HUES64 (cell line): Measurements from ENCODE around the gene SAGE1.
"Not testable (repeated sequence)": the region's sequence is repeated elsewhere in the genome, so short reads cannot be mapped to it uniquely, and the experiment has no call there.

Experiments
- H3K27ac ChIP-seq: 2 replicates; pipeline ENCODE4 v1.7.0; 2013; ENCODE audit warnings: low read depth, low read length, inconsistent platforms
- H3K27me3 ChIP-seq: 2 replicates; pipeline ENCODE4 v1.6.1; 2013; ENCODE audit warnings: mild to moderate bottlenecking, low read length; ENCODE audit not compliant: insufficient read depth
- H3K36me3 ChIP-seq: 2 replicates; pipeline ENCODE4 v1.6.1; 2013; ENCODE audit warnings: mild to moderate bottlenecking, low read length; ENCODE audit not compliant: insufficient read depth
- H3K4me1 ChIP-seq: 2 replicates; pipeline ENCODE4 v1.6.1; 2013; ENCODE audit warnings: mild to moderate bottlenecking, low read length, moderate library complexity; ENCODE audit not compliant: insufficient read depth
- H3K4me3 ChIP-seq: 2 replicates; pipeline ENCODE4 v1.5.1; 2013; ENCODE audit warnings: mild to moderate bottlenecking, low read length, moderate library complexity
- H3K9ac ChIP-seq: 2 replicates; pipeline ENCODE4 v1.6.1; 2013; ENCODE audit warnings: mild to moderate bottlenecking, low read depth, low read length
- H3K9me3 ChIP-seq: 2 replicates; pipeline ENCODE4 v1.6.1; 2013; ENCODE audit warnings: low read depth, low read length; ENCODE audit not compliant: insufficient read depth
- WGBS: fragments of 150-250, 120-280 bp; methylation state at CpG from one replicate; pipeline ENCODE4 v1.1.7; 2013; ENCODE audit warnings: missing lambda C conversion rate; 5-methylcytosine and 5-hydroxymethylcytosine counted together

The SAGE1 gene

GRCh38 chrX:135920516-135920915 is 27.0 kb downstream of the SAGE1 start:
- H3K27ac ChIP-seq, H3K36me3 ChIP-seq, H3K4me1 ChIP-seq, H3K4me3 ChIP-seq, H3K9me3 ChIP-seq, H3K27me3 ChIP-seq, H3K9ac ChIP-seq: not testable (repeated sequence)
- no CpG with 5 or more reads among the region's 1 CpG for WGBS

DNA sequence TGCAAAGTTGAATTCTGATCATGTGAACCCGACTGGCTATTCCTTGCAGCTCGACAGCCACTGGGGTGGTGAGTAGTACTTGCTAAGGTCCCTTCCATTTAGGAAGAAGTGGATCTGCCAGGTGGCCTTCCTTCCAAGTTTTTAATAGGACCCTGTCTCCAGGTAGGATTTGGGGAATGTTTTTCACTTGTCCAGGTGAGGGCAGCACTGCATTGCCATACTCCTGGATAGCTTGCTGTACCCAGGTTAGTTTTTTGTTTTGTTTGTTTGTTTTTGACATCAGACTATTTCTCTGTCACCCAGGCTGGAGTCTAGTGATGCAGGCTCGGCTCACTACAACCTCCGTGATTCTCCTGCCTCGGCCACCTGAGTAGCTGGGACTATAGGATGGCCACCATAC is 29.8 kb downstream of the SAGE1 start:
- H3K4me3 ChIP-seq: no peak overlapping the region
- 85% methylated on average over 5 of the region's 5 CpGs for WGBS
- H3K9me3 ChIP-seq: no peaks in the 10 kb centered on the region
- no peak overlapping the region for H3K9ac ChIP-seq
- H3K36me3 ChIP-seq: no peaks in the 10 kb centered on the region
- H3K27me3 ChIP-seq: no peaks in the 10 kb centered on the region
- no peak overlapping the region for H3K27ac ChIP-seq
- no peaks in the 10 kb centered on the region for H3K4me1 ChIP-seq

DNA sequence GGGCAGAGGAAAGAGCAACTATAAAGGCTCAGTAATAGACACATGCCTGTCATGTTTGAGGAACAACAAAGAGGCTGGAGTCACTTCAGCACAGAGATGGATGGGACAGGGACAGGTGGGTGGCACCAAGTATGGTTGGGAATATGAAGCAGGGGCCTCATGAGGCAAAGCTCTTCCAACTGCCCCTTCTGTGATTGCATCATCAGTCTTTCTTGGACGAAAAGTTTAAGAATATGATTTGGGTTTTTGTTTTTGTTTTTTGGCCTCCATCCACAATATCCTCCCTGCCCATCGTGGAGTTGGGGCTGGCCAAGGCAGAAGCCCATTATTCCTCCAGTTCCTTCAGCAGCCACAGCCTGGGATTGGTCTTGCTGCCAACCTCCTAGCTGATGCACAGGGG is 34.4 kb downstream of the SAGE1 start:
- no peaks in the 10 kb centered on the region for H3K36me3 ChIP-seq
- 82% methylated on average over 1 of the region's 2 CpGs for WGBS
- H3K4me3 ChIP-seq: no peak overlapping the region
- no peak overlapping the region for H3K27ac ChIP-seq
- no peak overlapping the region for H3K9ac ChIP-seq
- no peaks in the 10 kb centered on the region for H3K4me1 ChIP-seq
- H3K9me3 ChIP-seq: no peaks in the 10 kb centered on the region
- H3K27me3 ChIP-seq: no peaks in the 10 kb centered on the region

- WGBS: 39% methylated on average over 16 of the region's 19 CpGs
- no peak overlapping the region for H3K27ac ChIP-seq
- no peaks in the 10 kb centered on the region for H3K27me3 ChIP-seq
- no peak overlapping the region for H3K9ac ChIP-seq
- H3K4me1 ChIP-seq: no peaks in the 10 kb centered on the region
- no peak overlapping the region for H3K4me3 ChIP-seq
- H3K9me3 ChIP-seq: no peaks in the 10 kb centered on the region
- H3K36me3 ChIP-seq: no peaks in the 10 kb centered on the region
Measured at GRCh38 chrX:135931644-135932487, 38.4 kb downstream of the SAGE1 start.

- H3K4me3 ChIP-seq: no peak overlapping the region
- WGBS: 68% methylated on average over 2 of the region's 2 CpGs
- no peaks in the 10 kb centered on the region for H3K27me3 ChIP-seq
- no peaks in the 10 kb centered on the region for H3K4me1 ChIP-seq
- H3K27ac ChIP-seq: no peak overlapping the region
- H3K9me3 ChIP-seq: no peaks in the 10 kb centered on the region
- no peaks in the 10 kb centered on the region for H3K36me3 ChIP-seq
- no peak overlapping the region for H3K9ac ChIP-seq
Measured at GRCh38 chrX:135944486-135944885, 51.0 kb downstream of the SAGE1 start.

DNA sequence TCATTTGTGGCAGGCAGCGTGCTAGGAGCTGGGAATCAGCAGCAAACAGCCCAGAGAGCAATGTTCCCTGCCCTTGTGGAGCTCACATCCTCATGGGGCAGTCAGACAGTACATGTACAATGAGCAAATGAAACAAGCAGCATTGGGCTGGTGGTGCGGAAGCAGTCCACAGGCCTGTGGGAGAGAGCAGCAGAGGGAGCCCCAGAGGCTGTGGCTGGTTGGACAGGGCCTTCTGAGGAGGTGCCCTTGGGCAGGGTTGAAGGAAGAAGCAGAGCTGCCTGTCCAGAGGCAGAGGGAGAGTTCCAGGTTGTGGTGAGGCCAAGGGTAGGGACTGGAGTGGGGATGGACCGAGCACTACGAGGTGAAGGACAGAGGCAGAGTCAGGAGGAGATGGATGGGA is 57.8 kb downstream of the SAGE1 start:
- no peak overlapping the region for H3K9ac ChIP-seq
- no peaks in the 10 kb centered on the region for H3K4me1 ChIP-seq
- no peak overlapping the region for H3K4me3 ChIP-seq
- H3K36me3 ChIP-seq: no peaks in the 10 kb centered on the region
- no peaks in the 10 kb centered on the region for H3K27me3 ChIP-seq
- no peaks in the 10 kb centered on the region for H3K9me3 ChIP-seq
- no peak overlapping the region for H3K27ac ChIP-seq
- 92% methylated on average over 4 of the region's 4 CpGs for WGBS
